HCT116 (cell line): ENCODE measurements around the gene MYLIP. TPM values are rescaled to one million over a fixed set of nuclear protein-coding genes. Genes with fewer than 3 reads are reported as not detected.
A peak's percentile ranks its signal among the peaks of the same experiment; 100 is the strongest.

Experiments used
- ATAC-seq: fragments of 200-7000 bp; cut with Tn5 transposase; 2 replicates; pipeline ENCODE4 v1.9.1; 2020; ENCODE audit warnings: mild to moderate bottlenecking, moderate library complexity
- BruUV-seq: library from RNA; stranded (reverse); fragments of 400-500 nt; replicated peaks from 2 replicates; lab custom pipeline; 2021; lab: Mats Ljungman, UMichigan
- CTCF ChIA-PET: fragments of 300-600 bp; sonication (Branson Sonifier 250); formaldehyde crosslinking; loops from one replicate; lab custom pipeline; 2021; ENCODE audit warnings: antibody characterized with exemption; lab: Charles Lee
- POLR2A ChIA-PET: fragments of 300-600, 350-600 bp; sonication (Branson Sonifier 250); formaldehyde crosslinking; loops from one replicate; lab custom pipeline; 2021; ENCODE audit warnings: antibody characterized with exemption; lab: Charles Lee
- RAD21 ChIA-PET, 2 experiments: fragments of 300-600 bp; sonication (Branson Sonifier 250); formaldehyde crosslinking; loops; one replicate each; lab custom pipeline; 2023; ENCODE audit warnings: low total read pairs in 2 of 2; ENCODE audit not compliant: uncharacterized antibody in 2 of 2, unreplicated experiment in 2 of 2, low non-redundant PET in 1 of 2; lab: Charles Lee
- DNase-seq: peaks from one replicate; pipeline ENCODE4 v3.0.0-alpha.2; 2010; ENCODE audit warnings: low read depth, low spot score
- H2AFZ ChIP-seq: fragments of 200-600 bp; shearing (Covaris generic), sonication (generic); 2 replicates; pipeline ENCODE4 v1.6.1; 2017; ENCODE audit warnings: low read depth, mixed run types, mixed read lengths, antibody characterized with exemption, low read length; ENCODE audit not compliant: poor library complexity, severe bottlenecking
- H3K27ac ChIP-seq: 2 replicates; pipeline ENCODE4 v1.5.1; 2012; ENCODE audit warnings: low read depth, low read length
- H3K27me3 ChIP-seq: fragments of 200-600 bp; sonication (generic); 2 replicates; pipeline ENCODE4 v1.6.1; 2016; ENCODE audit warnings: mixed run types, low read length, mixed read lengths; ENCODE audit not compliant: insufficient read depth
- H3K36me3 ChIP-seq, 2 experiments: fragments of 200-500 bp in 1 of 2; fragments of 200-600 bp in 1 of 2; sonication (Bioruptor generic) in 1 of 2; sonication (generic) in 1 of 2; 2 replicates each; pipeline versions ENCODE4 v1.5.1 to v1.6.1; 2014 to 2016; ENCODE audit warnings: low read length in 2 of 2, inconsistent platforms in 1 of 2, mixed read lengths in 1 of 2, mixed run types in 1 of 2; ENCODE audit not compliant: insufficient read depth in 2 of 2, control insufficient read depth in 1 of 2
- H3K4me1 ChIP-seq, 2 experiments: fragments of 200-600 bp in 1 of 2; sonication (generic) in 1 of 2; 2 replicates each; pipeline versions ENCODE4 v1.5.1 to v1.6.1; 2012 to 2017; ENCODE audit warnings: low read length in 2 of 2, inconsistent platforms in 1 of 2, mild to moderate bottlenecking in 1 of 2, mixed read lengths in 1 of 2, mixed run types in 1 of 2, moderate library complexity in 1 of 2; ENCODE audit not compliant: insufficient read depth in 2 of 2, control insufficient read depth in 1 of 2
- H3K4me2 ChIP-seq: fragments of 200-600 bp; sonication (generic); 2 replicates; pipeline ENCODE4 v1.6.1; 2017; ENCODE audit warnings: mixed run types, low read length, mixed read lengths
- H3K4me3 ChIP-seq, 2 experiments: fragments of 200-600 bp in 1 of 2; sonication (generic) in 1 of 2; replicated peaks in 1 of 2; 2 replicates each; pipeline ENCODE4 v1.5.1; 2011 to 2016; ENCODE audit warnings: low read length in 2 of 2, control low read depth in 1 of 2, low read depth in 1 of 2, mild to moderate bottlenecking in 1 of 2, mixed read lengths in 1 of 2, mixed run types in 1 of 2
- H3K79me2 ChIP-seq: fragments of 200-600 bp; sonication (generic); 2 replicates; pipeline ENCODE4 v1.6.1; 2017; ENCODE audit warnings: mild to moderate bottlenecking, mixed run types, low read length, moderate library complexity, mixed read lengths; ENCODE audit not compliant: insufficient read depth
- H3K9ac ChIP-seq: fragments of 200-600 bp; sonication (generic); 2 replicates; pipeline ENCODE4 v1.6.1; 2016; ENCODE audit warnings: low read length, mixed read lengths
- H3K9me2 ChIP-seq: fragments of 200-600 bp; sonication (generic), shearing (Covaris generic); 2 replicates; pipeline ENCODE4 v1.6.1; 2017; ENCODE audit warnings: mixed run types, mild to moderate bottlenecking, moderate library complexity; ENCODE audit not compliant: insufficient read depth
- H3K9me3 ChIP-seq, 2 experiments: fragments of 200-500 bp in 1 of 2; fragments of 200-600 bp in 1 of 2; sonication (Bioruptor generic) in 1 of 2; sonication (generic) in 1 of 2; 2 replicates each; pipeline ENCODE4 v1.6.1; 2014 to 2017; ENCODE audit warnings: low read length in 2 of 2, mixed read lengths in 2 of 2, inconsistent platforms in 1 of 2, low read depth in 1 of 2, mild to moderate bottlenecking in 1 of 2, mixed run types in 1 of 2, moderate library complexity in 1 of 2; ENCODE audit not compliant: control insufficient read depth in 1 of 2, insufficient read depth in 1 of 2
- H4K20me1 ChIP-seq: fragments of 200-600 bp; sonication (generic), shearing (Covaris generic); 2 replicates; pipeline ENCODE4 v1.6.1; 2017; ENCODE audit warnings: mixed run types, mild to moderate bottlenecking, moderate library complexity; ENCODE audit not compliant: insufficient read depth
- EZH2phosphoT487 ChIP-seq: fragments of 200-600 bp; IDR thresholded peaks from 2 replicates; pipeline ENCODE4 v1.6.1; 2018; ENCODE audit warnings: antibody characterized with exemption, borderline replicate concordance
- FOSL1 ChIP-seq: IDR thresholded peaks from 2 replicates; pipeline ENCODE4 v1.6.1; 2012; ENCODE audit warnings: low read depth
- JUND ChIP-seq: IDR thresholded peaks from 2 replicates; pipeline ENCODE4 v1.6.1; 2012
- POLR2A ChIP-seq: IDR thresholded peaks from 2 replicates; pipeline ENCODE4 v1.7.0; 2011; ENCODE audit warnings: borderline replicate concordance; ENCODE audit not compliant: insufficient read depth, insufficient read length; ENCODE audit errors: extremely low read depth
- POLR2AphosphoS5 ChIP-seq: IDR thresholded peaks from 2 replicates; pipeline ENCODE4 v1.6.1; 2011; ENCODE audit warnings: mild to moderate bottlenecking, low read depth, low read length, moderate library complexity
- SP1 ChIP-seq: IDR thresholded peaks from 2 replicates; pipeline ENCODE4 v1.6.1; 2012; ENCODE audit warnings: low read depth
- intact Hi-C: fragments of 100-400 bp; cut with micrococcal nuclease; formaldehyde crosslinking; loops from 2 replicates; pipeline ENCODE4 v1.10.0; 2022
- total RNA-seq: library from RNA; stranded (reverse); gene quantifications from one replicate; pipeline ENCODE4 v1.2.1, GENCODE V29; 2021; ENCODE audit not compliant: unreplicated experiment

The MYLIP gene
- total RNA-seq, 1 experiment from 2014 or later, result 10.6 TPM

GRCh38 chr6:16136091-16136490 lies 7.2 kb downstream of the MYLIP start:
- no peak overlapping the region for H3K4me3 ChIP-seq
- BruUV-seq, result no TSS peak
- no peaks in the 10 kb centered on the region for H3K9me3 ChIP-seq
- 0 out of 4 replicates have a peak, but pooled peaks cover 0 to 2% of the 10 kb centered on the region in 2 experiments for H3K36me3 ChIP-seq
- no peaks in the 10 kb centered on the region; the same call in 1 of the 2 replicates for H4K20me1 ChIP-seq
- intact Hi-C loops, result no loop called here
- peaks cover 46% of the 10 kb centered on the region for H3K79me2 ChIP-seq
- ATAC-seq, result no peak
- TF ChIP-seq POLR2AphosphoS5, result no peak
- peaks cover 18 to 23% of the 10 kb centered on the region in 2 experiments for H3K4me1 ChIP-seq
- ChIA-PET CTCF (no interaction called here), RAD21 (no interaction called here), POLR2A (no interaction called here)
- H3K9me2 ChIP-seq, result no peaks in the 10 kb centered on the region
- no peak for DNase-seq
- peak overlapping the region; percentile 47; the same call in 1 of the 2 replicates for H3K4me2 ChIP-seq
- H3K27me3 ChIP-seq, result no peaks in the 10 kb centered on the region
- no peak overlapping the region for H3K9ac ChIP-seq
- H2AFZ ChIP-seq, result no peak overlapping the region
- H3K27ac ChIP-seq, result no peak overlapping the region

GRCh38 chr6:16136621-16137450 lies 8.0 kb downstream of the MYLIP start:
- no peaks in the 10 kb centered on the region for H3K9me3 ChIP-seq
- POLR2A ChIA-PET, result interaction anchor here (1.9 kb wide), 1 partner anchor 9 kb away, joined by 7 read pairs; the partner anchor contains the start of gene MYLIP
- peaks cover 39% of the 10 kb centered on the region for H3K79me2 ChIP-seq
- H3K27ac ChIP-seq, result peak overlapping the region; percentile 3; the same call in 1 of the 2 replicates
- H4K20me1 ChIP-seq, result no peaks in the 10 kb centered on the region; the same call in 1 of the 2 replicates
- H3K4me1 ChIP-seq, result peaks cover 11 to 20% of the 10 kb centered on the region in 2 experiments
- H3K36me3 ChIP-seq, result peaks cover 0 to under 1% of the 10 kb centered on the region in 2 experiments; a peak in 1 of 4 replicates
- H3K4me2 ChIP-seq, result peak overlapping the region; percentile 47
- ATAC-seq (peak; percentile 84), DNase-seq (peak; percentile 21)
- no peak overlapping the region for H2AFZ ChIP-seq
- RAD21 ChIA-PET, result no interaction called here
- intact Hi-C loops, result no loop called here
- H3K27me3 ChIP-seq, result no peaks in the 10 kb centered on the region
- no peak overlapping the region; a peak in 1 of 4 replicates for H3K4me3 ChIP-seq
- CTCF ChIA-PET, result interaction anchor here (1.4 kb wide), 1 partner anchor 8 kb away, joined by 5 read pairs; the partner anchor contains the start of gene MYLIP
- no peak overlapping the region for H3K9ac ChIP-seq
- H3K9me2 ChIP-seq, result no peaks in the 10 kb centered on the region
- BruUV-seq, result no TSS peak
- TF ChIP-seq JUND (peak; percentile 30), POLR2A (no peak), EZH2phosphoT487 (no peak), FOSL1 (peak; percentile 63), SP1 (peak; percentile 9; the same call in 1 of the 2 replicates)
